Natural killer cell (primary cell): ENCODE results near the gene NDUFC2. TPM values are rescaled to one million over a fixed set of nuclear protein-coding genes. Genes with fewer than 3 reads are reported as not detected.

Experiments
- ATAC-seq, 3 donors: fragments of 150-1000 bp in 2 of 3; fragments of 200-7000 bp in 1 of 3; cut with Tn5 transposase; 1 replicate in 1 of 3; 2 replicates in 2 of 3; pipeline ENCODE4 v1.10.0; 2021; ENCODE audit warnings: mild to moderate bottlenecking in 2 of 3, moderate library complexity in 2 of 3
- DNase-seq, 2 donors: peaks; one replicate each; pipeline versions ENCODE4 v3.0.0 to v3.0.0-alpha.2; 2013 to 2021; ENCODE audit warnings: mixed read lengths in 1 of 2
- H3K27ac ChIP-seq: one replicate; pipeline ENCODE4 v1.5.1; 2013; ENCODE audit warnings: mild to moderate bottlenecking, low read length
- H3K27me3 ChIP-seq: one replicate; pipeline ENCODE4 v1.6.1; 2013; ENCODE audit warnings: low read length; ENCODE audit not compliant: control insufficient read depth, insufficient read depth
- H3K36me3 ChIP-seq: one replicate; pipeline ENCODE4 v1.6.1; 2013; ENCODE audit warnings: low read length; ENCODE audit not compliant: control insufficient read depth, insufficient read depth
- H3K4me1 ChIP-seq: one replicate; pipeline ENCODE4 v1.6.1; 2013; ENCODE audit warnings: low read length; ENCODE audit not compliant: control insufficient read depth, insufficient read depth
- H3K4me3 ChIP-seq: one replicate; pipeline ENCODE4 v1.5.1; 2013; ENCODE audit warnings: low read length
- H3K9me3 ChIP-seq: one replicate; pipeline ENCODE4 v1.6.1; 2013; ENCODE audit warnings: low read length; ENCODE audit not compliant: control insufficient read depth, insufficient read depth
- H3K27ac Mint-ChIP-seq, 2 donors: one replicate each; pipeline ENCODE4 v1.8.0; 2022; ENCODE audit warnings: mild to moderate bottlenecking in 2 of 2, mixed read lengths in 2 of 2, moderate library complexity in 1 of 2
- H3K27me3 Mint-ChIP-seq, 2 donors: one replicate each; pipeline ENCODE4 v1.8.0; 2022; ENCODE audit warnings: low read depth in 2 of 2, mixed read lengths in 2 of 2
- H3K36me3 Mint-ChIP-seq: one replicate; pipeline ENCODE4 v1.8.0; 2022; ENCODE audit warnings: mixed read lengths
- H3K4me1 Mint-ChIP-seq, 2 donors: one replicate each; pipeline ENCODE4 v1.8.0; 2022; ENCODE audit warnings: mixed read lengths in 2 of 2
- H3K4me3 Mint-ChIP-seq: one replicate; pipeline ENCODE4 v1.8.0; 2022; ENCODE audit warnings: mild to moderate bottlenecking, moderate library complexity, mixed read lengths
- H3K9me3 Mint-ChIP-seq, 2 donors: one replicate each; pipeline ENCODE4 v1.8.0; 2022; ENCODE audit warnings: mixed read lengths in 2 of 2
- WGBS: methylation state at CpG from one replicate; pipeline ENCODE4 v1.1.7; 2013; ENCODE audit warnings: missing lambda C conversion rate; ENCODE audit not compliant: insufficient coverage; 5-methylcytosine and 5-hydroxymethylcytosine counted together
- intact Hi-C: fragments of 100-400 bp; cut with micrococcal nuclease; formaldehyde crosslinking; loops from one replicate; pipeline ENCODE4 v1.14.2; 2022
- total RNA-seq, 4 donors: library from RNA; stranded (reverse); fragments of 120-200 nt in 1 of 4; gene quantifications; one replicate each; pipeline versions ENCODE4 v1.2.3 to v1.2.4, GENCODE V29; 2013 to 2022
- TF ChIP-seq, protein P1 (sequence below): fragments of 200-600 bp; IDR thresholded peaks from one replicate; pipeline ENCODE4 v1.8.0; 2022; ENCODE audit warnings: antibody characterized with exemption

NDUFC2 gene
- total RNA-seq, 3 donors from 2014 or later (not counting 1 experiment from before 2014, with no cell fraction given): 51.8 to 75.4 (median 60.2) TPM

DNA sequence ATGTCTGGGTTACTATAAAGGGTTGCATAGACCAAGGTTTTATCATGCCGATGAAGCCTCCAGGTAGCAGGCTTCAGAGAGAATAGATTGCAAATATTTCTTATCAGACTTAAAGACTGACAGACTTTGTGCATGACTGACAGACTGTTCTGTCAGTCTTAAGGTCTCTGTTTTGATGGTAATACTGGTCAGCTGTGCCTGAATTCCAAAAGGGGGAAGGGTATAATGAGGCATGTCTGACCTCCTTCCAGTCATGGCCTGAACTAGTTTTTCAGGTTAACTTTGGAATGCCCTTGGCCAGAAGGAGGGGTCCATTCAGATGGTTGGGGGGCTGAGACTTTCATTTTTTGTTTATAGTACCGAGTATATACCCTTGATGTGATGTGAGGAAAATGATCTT lies 51.9 kb downstream of the NDUFC2 start:
- no peaks in the 10 kb centered on the region for H3K27me3 ChIP-seq
- H3K36me3 ChIP-seq: no peaks in the 10 kb centered on the region
- no peaks in the 10 kb centered on the region for H3K9me3 ChIP-seq
- DNase-seq (no peak), ATAC-seq (no peak)
- TF ChIP-seq, protein P1, sequence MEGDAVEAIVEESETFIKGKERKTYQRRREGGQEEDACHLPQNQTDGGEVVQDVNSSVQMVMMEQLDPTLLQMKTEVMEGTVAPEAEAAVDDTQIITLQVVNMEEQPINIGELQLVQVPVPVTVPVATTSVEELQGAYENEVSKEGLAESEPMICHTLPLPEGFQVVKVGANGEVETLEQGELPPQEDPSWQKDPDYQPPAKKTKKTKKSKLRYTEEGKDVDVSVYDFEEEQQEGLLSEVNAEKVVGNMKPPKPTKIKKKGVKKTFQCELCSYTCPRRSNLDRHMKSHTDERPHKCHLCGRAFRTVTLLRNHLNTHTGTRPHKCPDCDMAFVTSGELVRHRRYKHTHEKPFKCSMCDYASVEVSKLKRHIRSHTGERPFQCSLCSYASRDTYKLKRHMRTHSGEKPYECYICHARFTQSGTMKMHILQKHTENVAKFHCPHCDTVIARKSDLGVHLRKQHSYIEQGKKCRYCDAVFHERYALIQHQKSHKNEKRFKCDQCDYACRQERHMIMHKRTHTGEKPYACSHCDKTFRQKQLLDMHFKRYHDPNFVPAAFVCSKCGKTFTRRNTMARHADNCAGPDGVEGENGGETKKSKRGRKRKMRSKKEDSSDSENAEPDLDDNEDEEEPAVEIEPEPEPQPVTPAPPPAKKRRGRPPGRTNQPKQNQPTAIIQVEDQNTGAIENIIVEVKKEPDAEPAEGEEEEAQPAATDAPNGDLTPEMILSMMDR: no peak
- no peak overlapping the region for H3K4me3 ChIP-seq
- peaks cover 0 to 2% of the 10 kb centered on the region in 2 donors for H3K4me1 Mint-ChIP-seq
- no peak overlapping the region for H3K27ac ChIP-seq
- H3K36me3 Mint-ChIP-seq: no peaks in the 10 kb centered on the region
- no peaks in the 10 kb centered on the region for H3K9me3 Mint-ChIP-seq
- intact Hi-C loops: no loop called here
- WGBS: 100% methylated on average over 1 of the region's 2 CpGs
- peaks cover 4% of the 10 kb centered on the region for H3K4me1 ChIP-seq
- H3K4me3 Mint-ChIP-seq: no peak overlapping the region
- peaks cover 10 to 12% of the 10 kb centered on the region in 2 donors for H3K27me3 Mint-ChIP-seq
- H3K27ac Mint-ChIP-seq: no peak overlapping the region

DNA sequence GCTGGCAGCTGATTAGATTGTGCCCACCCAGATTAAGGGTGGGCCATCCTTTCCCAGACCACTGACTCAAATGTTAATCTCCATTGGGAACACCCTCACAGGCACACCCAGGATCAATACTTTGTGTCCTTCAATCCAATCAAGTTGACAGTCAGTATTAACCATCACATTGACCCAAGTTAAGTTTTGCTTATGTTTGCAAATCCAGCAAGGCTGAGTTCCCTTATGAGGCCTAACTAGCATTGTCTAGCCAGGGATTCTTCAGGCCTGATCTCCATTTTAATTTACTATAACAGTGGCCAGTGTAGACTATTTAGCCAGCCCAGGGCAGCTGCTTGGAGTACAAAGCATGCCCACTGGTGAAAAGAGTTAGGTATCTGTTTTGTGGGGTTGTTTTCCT lies 54.3 kb downstream of the NDUFC2 start:
- peaks cover 4% of the 10 kb centered on the region for H3K4me1 ChIP-seq
- no peak for ATAC-seq
- DNase-seq: no peak
- intact Hi-C loops: no loop called here
- no peaks in the 10 kb centered on the region for H3K36me3 Mint-ChIP-seq
- H3K9me3 Mint-ChIP-seq: no peaks in the 10 kb centered on the region
- TF ChIP-seq, protein P1: no peak
- no peak overlapping the region for H3K4me3 ChIP-seq
- H3K9me3 ChIP-seq: no peaks in the 10 kb centered on the region
- H3K27me3 ChIP-seq: no peaks in the 10 kb centered on the region
- H3K36me3 ChIP-seq: no peaks in the 10 kb centered on the region
- H3K4me1 Mint-ChIP-seq: peaks cover 7 to 9% of the 10 kb centered on the region in 2 donors
- H3K4me3 Mint-ChIP-seq: no peak overlapping the region
- no peak overlapping the region for H3K27ac Mint-ChIP-seq
- no peak overlapping the region for H3K27ac ChIP-seq
- H3K27me3 Mint-ChIP-seq: peaks cover 22 to 23% of the 10 kb centered on the region in 2 donors

DNA sequence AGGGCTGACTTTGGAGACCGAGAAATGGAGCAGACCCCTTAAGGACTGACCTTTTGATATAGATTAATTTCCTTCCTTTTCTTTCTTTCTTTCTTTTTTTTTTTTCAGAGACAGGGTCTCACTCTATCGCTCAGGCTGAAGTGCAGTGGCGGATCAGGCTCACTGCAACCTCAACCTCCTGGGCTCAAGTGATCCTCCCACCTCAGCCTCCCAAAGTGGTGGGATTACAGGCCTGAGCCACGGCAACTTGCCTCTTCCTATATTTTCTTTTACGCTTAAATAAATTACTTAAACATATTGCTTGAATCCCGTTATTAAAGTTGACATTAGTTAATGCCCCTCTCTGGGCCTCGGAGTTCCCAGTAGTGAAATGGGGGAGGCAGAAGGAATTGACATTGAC lies 56.2 kb downstream of the NDUFC2 start:
- no peaks in the 10 kb centered on the region for H3K27me3 ChIP-seq
- no peaks in the 10 kb centered on the region for H3K36me3 ChIP-seq
- Mint-ChIP-seq H3K27ac (no peak overlapping the region), H3K9me3 (no peaks in the 10 kb centered on the region), H3K4me3 (no peak overlapping the region), H3K4me1 (peaks cover 7 to 9% of the 10 kb centered on the region in 2 donors), H3K27me3 (peaks cover 22 to 23% of the 10 kb centered on the region in 2 donors), H3K36me3 (no peaks in the 10 kb centered on the region)
- TF ChIP-seq, protein P1: no peak
- no peak overlapping the region for H3K27ac ChIP-seq
- intact Hi-C loops: loop anchor here (5.0 kb wide), 1 partner anchor 376 kb away; no protein-coding TSS in a partner anchor
- no peaks in the 10 kb centered on the region for H3K9me3 ChIP-seq
- H3K4me3 ChIP-seq: no peak overlapping the region
- peaks cover 4% of the 10 kb centered on the region for H3K4me1 ChIP-seq
- 80% methylated on average over 5 of the region's 7 CpGs for whole genome bisulfite sequencing
- DNase-seq (no peak), ATAC-seq (no peak)
